Liver (tissue), 9 donors: ENCODE results near the gene TEX14. TPM values are rescaled to one million over a fixed set of nuclear protein-coding genes. Genes with fewer than 3 reads are reported as not detected.

ENCODE experiments used
- DNase-seq: peaks from one replicate; pipeline ENCODE4 v3.0.0-alpha.2; 2017; ENCODE audit warnings: low spot score
- H3K27ac ChIP-seq, 2 donors: one replicate each; pipeline ENCODE4 v1.7.0; 2013; ENCODE audit warnings: inconsistent platforms in 2 of 2, low read length in 2 of 2, control low read depth in 1 of 2, low read depth in 1 of 2, mild to moderate bottlenecking in 1 of 2
- H3K27me3 ChIP-seq, 4 donors: one replicate each; pipeline versions ENCODE4 v1.6.1 to v1.7.0; 2013; ENCODE audit warnings: low read length in 3 of 4, inconsistent platforms in 1 of 4, mild to moderate bottlenecking in 1 of 4, moderate library complexity in 1 of 4; ENCODE audit not compliant: control insufficient read depth in 4 of 4, insufficient read depth in 4 of 4
- H3K36me3 ChIP-seq, 4 donors: one replicate each; pipeline versions ENCODE4 v1.6.1 to v1.7.0; 2013; ENCODE audit warnings: low read length in 3 of 4, mild to moderate bottlenecking in 3 of 4, low read depth in 1 of 4, moderate library complexity in 1 of 4; ENCODE audit not compliant: control insufficient read depth in 4 of 4, insufficient read depth in 3 of 4
- H3K4me1 ChIP-seq, 4 donors: one replicate each; pipeline versions ENCODE4 v1.6.1 to v1.7.0; 2013; ENCODE audit warnings: low read length in 3 of 4, mild to moderate bottlenecking in 3 of 4, moderate library complexity in 1 of 4; ENCODE audit not compliant: control insufficient read depth in 4 of 4, insufficient read depth in 4 of 4
- H3K4me3 ChIP-seq, 3 donors: one replicate each; pipeline versions ENCODE4 v1.6.1 to v1.7.0; 2013; ENCODE audit warnings: low read length in 3 of 3, control low read depth in 1 of 3, low read depth in 1 of 3, mild to moderate bottlenecking in 1 of 3
- H3K9ac ChIP-seq, 2 donors: one replicate each; pipeline ENCODE4 v1.7.0; 2013; ENCODE audit warnings: low read length in 2 of 2, mild to moderate bottlenecking in 2 of 2, moderate library complexity in 2 of 2, control low read depth in 1 of 2, low read depth in 1 of 2
- H3K9me3 ChIP-seq, 4 donors: one replicate each; pipeline versions ENCODE4 v1.6.1 to v1.7.0; 2013; ENCODE audit warnings: low read length in 3 of 4; ENCODE audit not compliant: control insufficient read depth in 4 of 4
- EGR1 ChIP-seq, 2 donors: IDR thresholded peaks; 2 replicates each; pipeline ENCODE4 v1.6.1; 2016 to 2018; ENCODE audit warnings: antibody characterized with exemption in 2 of 2, low read depth in 2 of 2
- FOXA1 ChIP-seq: IDR thresholded peaks from 2 replicates; pipeline ENCODE4 v1.6.1; 2016; ENCODE audit warnings: antibody characterized with exemption
- FOXA2 ChIP-seq: IDR thresholded peaks from 2 replicates; pipeline ENCODE4 v1.6.1; 2016; ENCODE audit warnings: antibody characterized with exemption
- GABPA ChIP-seq, 2 donors: IDR thresholded peaks in 1 of 2; conservative IDR thresholded peaks in 1 of 2; 2 replicates each; pipeline ENCODE4 v1.6.1; 2016; ENCODE audit warnings: antibody characterized with exemption in 2 of 2, mild to moderate bottlenecking in 1 of 2, moderate library complexity in 1 of 2
- HNF4A ChIP-seq, 2 donors: conservative IDR thresholded peaks; 2 replicates each; pipeline ENCODE4 v1.6.1; 2016; ENCODE audit warnings: antibody characterized with exemption in 2 of 2, mild to moderate bottlenecking in 2 of 2
- HNF4G ChIP-seq: IDR thresholded peaks from 2 replicates; pipeline ENCODE4 v1.6.1; 2016; ENCODE audit warnings: antibody characterized with exemption
- JUND ChIP-seq, 2 donors: IDR thresholded peaks; 2 replicates each; pipeline ENCODE4 v1.6.1; 2016; ENCODE audit warnings: antibody characterized with exemption in 2 of 2
- NR2F2 ChIP-seq: IDR thresholded peaks from 2 replicates; pipeline ENCODE4 v1.6.1; 2016; ENCODE audit warnings: antibody characterized with exemption
- RAD21 ChIP-seq, 2 donors: IDR thresholded peaks; 2 replicates each; pipeline ENCODE4 v1.6.1; 2016; ENCODE audit warnings: antibody characterized with exemption in 2 of 2, mild to moderate bottlenecking in 2 of 2
- RXRA ChIP-seq, 2 donors: IDR thresholded peaks; 2 replicates each; pipeline ENCODE4 v1.6.1; 2017 to 2018; ENCODE audit warnings: antibody characterized with exemption in 2 of 2, mild to moderate bottlenecking in 1 of 2
- SP1 ChIP-seq: IDR thresholded peaks from 2 replicates; pipeline ENCODE4 v1.6.1; 2018; ENCODE audit warnings: antibody characterized with exemption, mild to moderate bottlenecking
- TAF1 ChIP-seq: conservative IDR thresholded peaks from 2 replicates; pipeline ENCODE4 v1.6.1; 2016; ENCODE audit warnings: antibody characterized with exemption, mild to moderate bottlenecking
- YY1 ChIP-seq: IDR thresholded peaks from 2 replicates; pipeline ENCODE4 v1.6.1; 2016; ENCODE audit warnings: antibody characterized with exemption, mild to moderate bottlenecking
- WGBS: extraction: QIAGEN DNeasy Blood & Tissue Kit; methylation state at CpG from one replicate; pipeline ENCODE4 v1.1.7; 2013; 5-methylcytosine and 5-hydroxymethylcytosine counted together
- polyA plus RNA-seq, 2 donors: library from polyadenylated mRNA; stranded (reverse) in 1 of 2; unstranded in 1 of 2; fragments of 200-250 nt in 1 of 2; fragments of >200 nt in 1 of 2; fragmentation: Nextera tagmentation in 1 of 2; extraction: Ambion mirVana in 1 of 2; gene quantifications; one replicate each; pipeline versions ENCODE4 v1.2.1 to v1.2.3, GENCODE V29; 2013 to 2015
- total RNA-seq, 2 donors: library from RNA; depleted of rRNA; stranded (reverse); fragments of >200 nt; gene quantifications; one replicate each; pipeline ENCODE4 v1.2.3, GENCODE V29; 2014
- TF ChIP-seq, protein P1 (sequence below): IDR thresholded peaks from 2 replicates; pipeline ENCODE4 v1.6.1; 2016; ENCODE audit warnings: antibody characterized with exemption, mild to moderate bottlenecking
- TF ChIP-seq, protein P2 (sequence below): IDR thresholded peaks from 2 replicates; pipeline ENCODE4 v1.6.1; 2016; ENCODE audit warnings: antibody characterized with exemption
- TF ChIP-seq, protein P3 (sequence below): IDR thresholded peaks from 2 replicates; pipeline ENCODE4 v1.6.1; 2016; ENCODE audit warnings: antibody characterized with exemption
- TF ChIP-seq, protein P4 (sequence below): fragments of 150-350 bp; IDR thresholded peaks from 2 replicates; pipeline ENCODE4 v1.5.1; 2017; ENCODE audit warnings: improper control_type of control experiment, low read depth, low read length; ENCODE audit not compliant: missing input control
- TF ChIP-seq, protein P5 (sequence below): IDR thresholded peaks from 2 replicates; pipeline ENCODE4 v1.6.1; 2016; ENCODE audit warnings: antibody characterized with exemption
- donor health status: healthy.
- donor health status: healthy.
- donor health status: healthy.
- donor health status: healthy.
- donor health status: healthy.

Gene TEX14
- total and polyA plus RNA-seq, 4 donors = 0.01 to 0.17 (median 0.13) TPM

DNA sequence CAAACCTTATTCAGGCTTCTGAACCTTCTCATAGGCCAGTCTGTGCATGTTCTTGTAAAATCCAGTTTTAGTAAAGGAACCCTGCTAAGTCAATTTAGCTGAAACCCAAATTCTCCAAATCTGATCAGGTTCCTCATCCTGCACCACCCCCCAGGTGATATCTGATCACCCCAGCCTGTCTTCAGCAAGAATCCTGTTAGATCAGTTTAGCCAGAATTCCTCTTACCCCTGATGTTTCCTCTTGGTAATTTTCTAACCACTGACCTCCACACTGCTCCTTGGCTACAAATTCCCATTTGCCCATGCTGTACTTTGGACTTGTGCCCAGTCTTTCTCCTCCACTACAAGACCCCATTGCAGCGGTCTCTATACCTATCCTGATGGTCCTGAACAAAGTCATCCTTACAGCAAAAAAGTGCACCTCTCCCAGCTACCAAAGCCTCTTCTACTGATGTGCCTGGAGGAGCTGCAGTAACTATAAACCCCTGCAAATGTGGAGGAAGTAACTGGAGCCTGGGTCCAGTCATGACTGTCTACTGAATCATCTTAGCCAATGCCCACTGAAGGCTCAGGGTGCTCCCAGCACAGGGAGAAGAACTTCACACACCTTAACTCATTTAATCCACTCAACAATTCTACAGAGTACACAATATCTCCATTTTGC is 23.8 kb downstream of the TEX14 start:
- Histone ChIP-seq H3K36me3 (no peaks in the 10 kb centered on the region), H3K4me1 (no peaks in the 10 kb centered on the region), H3K4me3 (no peak overlapping the region), H3K27ac (no peak overlapping the region), H3K9ac (no peak overlapping the region), H3K9me3 (no peaks in the 10 kb centered on the region), H3K27me3 (no peaks in the 10 kb centered on the region)
- TF ChIP-seq RAD21 (IDR thresholded peaks at IDR 0.05) (no peak), JUND (IDR thresholded peaks at IDR 0.05) (no peak), NR2F2 (no peak), FOXA2 (no peak), SP1 (no peak), RXRA (IDR thresholded peaks at IDR 0.05) (no peak), GABPA (IDR thresholded peaks at IDR 0.05 in 1 of 2, conservative IDR thresholded peaks at IDR 0.05 in 1 of 2) (no peak), HNF4G (no peak), FOXA1 (no peak), TAF1 (no peak), YY1 (no peak), HNF4A (conservative IDR thresholded peaks at IDR 0.05) (no peak), EGR1 (IDR thresholded peaks at IDR 0.05; ENCODE audit: low read depth in 2 of 2) (no peak)
- TF ChIP-seq, protein P1, sequence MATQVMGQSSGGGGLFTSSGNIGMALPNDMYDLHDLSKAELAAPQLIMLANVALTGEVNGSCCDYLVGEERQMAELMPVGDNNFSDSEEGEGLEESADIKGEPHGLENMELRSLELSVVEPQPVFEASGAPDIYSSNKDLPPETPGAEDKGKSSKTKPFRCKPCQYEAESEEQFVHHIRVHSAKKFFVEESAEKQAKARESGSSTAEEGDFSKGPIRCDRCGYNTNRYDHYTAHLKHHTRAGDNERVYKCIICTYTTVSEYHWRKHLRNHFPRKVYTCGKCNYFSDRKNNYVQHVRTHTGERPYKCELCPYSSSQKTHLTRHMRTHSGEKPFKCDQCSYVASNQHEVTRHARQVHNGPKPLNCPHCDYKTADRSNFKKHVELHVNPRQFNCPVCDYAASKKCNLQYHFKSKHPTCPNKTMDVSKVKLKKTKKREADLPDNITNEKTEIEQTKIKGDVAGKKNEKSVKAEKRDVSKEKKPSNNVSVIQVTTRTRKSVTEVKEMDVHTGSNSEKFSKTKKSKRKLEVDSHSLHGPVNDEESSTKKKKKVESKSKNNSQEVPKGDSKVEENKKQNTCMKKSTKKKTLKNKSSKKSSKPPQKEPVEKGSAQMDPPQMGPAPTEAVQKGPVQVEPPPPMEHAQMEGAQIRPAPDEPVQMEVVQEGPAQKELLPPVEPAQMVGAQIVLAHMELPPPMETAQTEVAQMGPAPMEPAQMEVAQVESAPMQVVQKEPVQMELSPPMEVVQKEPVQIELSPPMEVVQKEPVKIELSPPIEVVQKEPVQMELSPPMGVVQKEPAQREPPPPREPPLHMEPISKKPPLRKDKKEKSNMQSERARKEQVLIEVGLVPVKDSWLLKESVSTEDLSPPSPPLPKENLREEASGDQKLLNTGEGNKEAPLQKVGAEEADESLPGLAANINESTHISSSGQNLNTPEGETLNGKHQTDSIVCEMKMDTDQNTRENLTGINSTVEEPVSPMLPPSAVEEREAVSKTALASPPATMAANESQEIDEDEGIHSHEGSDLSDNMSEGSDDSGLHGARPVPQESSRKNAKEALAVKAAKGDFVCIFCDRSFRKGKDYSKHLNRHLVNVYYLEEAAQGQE = no peak
- TF ChIP-seq, protein P2, sequence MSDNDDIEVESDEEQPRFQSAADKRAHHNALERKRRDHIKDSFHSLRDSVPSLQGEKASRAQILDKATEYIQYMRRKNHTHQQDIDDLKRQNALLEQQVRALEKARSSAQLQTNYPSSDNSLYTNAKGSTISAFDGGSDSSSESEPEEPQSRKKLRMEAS = no peak
- TF ChIP-seq, protein P3, sequence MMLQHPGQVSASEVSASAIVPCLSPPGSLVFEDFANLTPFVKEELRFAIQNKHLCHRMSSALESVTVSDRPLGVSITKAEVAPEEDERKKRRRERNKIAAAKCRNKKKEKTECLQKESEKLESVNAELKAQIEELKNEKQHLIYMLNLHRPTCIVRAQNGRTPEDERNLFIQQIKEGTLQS = no peak
- TF ChIP-seq, protein P4, sequence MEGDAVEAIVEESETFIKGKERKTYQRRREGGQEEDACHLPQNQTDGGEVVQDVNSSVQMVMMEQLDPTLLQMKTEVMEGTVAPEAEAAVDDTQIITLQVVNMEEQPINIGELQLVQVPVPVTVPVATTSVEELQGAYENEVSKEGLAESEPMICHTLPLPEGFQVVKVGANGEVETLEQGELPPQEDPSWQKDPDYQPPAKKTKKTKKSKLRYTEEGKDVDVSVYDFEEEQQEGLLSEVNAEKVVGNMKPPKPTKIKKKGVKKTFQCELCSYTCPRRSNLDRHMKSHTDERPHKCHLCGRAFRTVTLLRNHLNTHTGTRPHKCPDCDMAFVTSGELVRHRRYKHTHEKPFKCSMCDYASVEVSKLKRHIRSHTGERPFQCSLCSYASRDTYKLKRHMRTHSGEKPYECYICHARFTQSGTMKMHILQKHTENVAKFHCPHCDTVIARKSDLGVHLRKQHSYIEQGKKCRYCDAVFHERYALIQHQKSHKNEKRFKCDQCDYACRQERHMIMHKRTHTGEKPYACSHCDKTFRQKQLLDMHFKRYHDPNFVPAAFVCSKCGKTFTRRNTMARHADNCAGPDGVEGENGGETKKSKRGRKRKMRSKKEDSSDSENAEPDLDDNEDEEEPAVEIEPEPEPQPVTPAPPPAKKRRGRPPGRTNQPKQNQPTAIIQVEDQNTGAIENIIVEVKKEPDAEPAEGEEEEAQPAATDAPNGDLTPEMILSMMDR = no peak
- TF ChIP-seq, protein P5, sequence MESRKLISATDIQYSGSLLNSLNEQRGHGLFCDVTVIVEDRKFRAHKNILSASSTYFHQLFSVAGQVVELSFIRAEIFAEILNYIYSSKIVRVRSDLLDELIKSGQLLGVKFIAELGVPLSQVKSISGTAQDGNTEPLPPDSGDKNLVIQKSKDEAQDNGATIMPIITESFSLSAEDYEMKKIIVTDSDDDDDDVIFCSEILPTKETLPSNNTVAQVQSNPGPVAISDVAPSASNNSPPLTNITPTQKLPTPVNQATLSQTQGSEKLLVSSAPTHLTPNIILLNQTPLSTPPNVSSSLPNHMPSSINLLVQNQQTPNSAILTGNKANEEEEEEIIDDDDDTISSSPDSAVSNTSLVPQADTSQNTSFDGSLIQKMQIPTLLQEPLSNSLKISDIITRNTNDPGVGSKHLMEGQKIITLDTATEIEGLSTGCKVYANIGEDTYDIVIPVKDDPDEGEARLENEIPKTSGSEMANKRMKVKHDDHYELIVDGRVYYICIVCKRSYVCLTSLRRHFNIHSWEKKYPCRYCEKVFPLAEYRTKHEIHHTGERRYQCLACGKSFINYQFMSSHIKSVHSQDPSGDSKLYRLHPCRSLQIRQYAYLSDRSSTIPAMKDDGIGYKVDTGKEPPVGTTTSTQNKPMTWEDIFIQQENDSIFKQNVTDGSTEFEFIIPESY = no peak
- no peak for DNase-seq
- 96% methylated on average over 1 of the region's 1 CpG for WGBS
